Left lobe of liver (tissue), 2 donors: Measurements from ENCODE around the gene ADAP2. TPM values are rescaled to one million over a fixed set of nuclear protein-coding genes. Genes with fewer than 3 reads are reported as not detected.
A peak's percentile ranks its signal among the peaks of the same experiment; 100 is the strongest.
"Not testable (repeated sequence)": the region's sequence is repeated elsewhere in the genome, so short reads cannot be mapped to it uniquely, and the experiment has no call there.

Experiments used
- ATAC-seq: fragments of 200-7000 bp; cut with Tn5 transposase; one replicate; pipeline ENCODE4 v1.9.1; 2020; ENCODE audit warnings: mild to moderate bottlenecking, moderate library complexity
- DNase-seq: peaks from one replicate; pipeline ENCODE4 v3.0.0-alpha.2; 2020; ENCODE audit warnings: low spot score
- total RNA-seq: library from RNA; stranded (reverse); gene quantifications from one replicate; pipeline ENCODE4 v1.2.1, GENCODE V29; 2021
- donor health status: DM: no; HTN: no; CAD: no; lungs with moderate emphysema.
- donor health status: DM: no; HTN: yes; CAD: no.

Gene ADAP2
- total RNA-seq, 1 donor from 2014 or later = 7.7 TPM

DNA sequence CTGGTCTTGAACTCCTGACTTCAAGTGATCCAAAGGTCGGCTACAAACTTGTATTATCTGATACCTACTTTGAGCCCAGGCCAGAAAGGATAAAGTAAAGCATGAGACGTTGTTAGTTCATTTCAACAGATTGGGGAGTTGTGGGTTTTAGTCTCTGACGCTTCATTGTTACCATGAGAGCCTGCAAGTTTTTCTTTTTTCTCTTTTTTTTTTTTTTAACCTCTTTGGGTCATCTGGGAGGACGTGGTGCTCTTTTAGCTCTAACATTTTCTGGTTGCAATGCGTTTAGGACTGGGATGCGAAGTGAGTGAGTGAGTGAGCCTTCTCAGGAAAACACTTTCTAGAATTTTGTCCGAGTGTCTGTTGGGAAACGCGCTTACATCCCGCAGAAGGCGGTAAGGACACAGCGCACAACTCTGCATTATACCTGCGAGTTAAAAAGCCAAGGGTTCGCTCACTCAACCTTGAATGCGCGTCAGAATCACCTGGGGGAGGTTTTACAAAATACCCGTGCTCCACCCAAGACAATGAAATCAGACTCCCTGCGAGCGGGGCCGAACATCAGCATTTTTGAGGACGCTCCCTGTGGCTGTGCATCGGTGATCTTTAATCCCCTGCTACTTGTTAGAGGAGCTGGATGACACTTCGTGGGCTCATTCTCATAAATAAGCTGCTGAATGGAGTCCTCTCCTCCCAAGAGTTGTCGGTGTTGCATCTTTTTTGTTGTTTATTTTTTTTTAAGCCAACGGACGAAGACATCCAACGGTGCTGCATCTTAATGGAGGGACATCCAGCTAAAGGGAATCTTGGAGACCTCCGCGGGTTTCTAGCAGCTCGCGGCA is 48.5 kb downstream of the ADAP2 start:
- DNase-seq = peak; percentile 45
- ATAC-seq = no peak

- DNase-seq = peak; percentile 69
- ATAC-seq = peak; percentile 82
Measured at GRCh38 chr17:30970831-30971567, 49.3 kb downstream of the ADAP2 start, which contains the start of gene RNF135. Gene RNF135 (plus strand): TSS chr17:30971039. CDS start chr17:30971074, 35 bp downstream.

- ATAC-seq (no peak), DNase-seq (peak; percentile 29)
Measured at GRCh38 chr17:30975042-30975820, 53.5 kb downstream of the ADAP2 start.

GRCh38 chr17:30979919-30980318 is 58.2 kb downstream of the ADAP2 start:
- not testable (repeated sequence) for ATAC-seq
- peak; percentile 8 for DNase-seq

- DNase-seq = peak; percentile 31
- ATAC-seq = no peak
Measured at GRCh38 chr17:30981531-30982519, 60.1 kb downstream of the ADAP2 start.

DNA sequence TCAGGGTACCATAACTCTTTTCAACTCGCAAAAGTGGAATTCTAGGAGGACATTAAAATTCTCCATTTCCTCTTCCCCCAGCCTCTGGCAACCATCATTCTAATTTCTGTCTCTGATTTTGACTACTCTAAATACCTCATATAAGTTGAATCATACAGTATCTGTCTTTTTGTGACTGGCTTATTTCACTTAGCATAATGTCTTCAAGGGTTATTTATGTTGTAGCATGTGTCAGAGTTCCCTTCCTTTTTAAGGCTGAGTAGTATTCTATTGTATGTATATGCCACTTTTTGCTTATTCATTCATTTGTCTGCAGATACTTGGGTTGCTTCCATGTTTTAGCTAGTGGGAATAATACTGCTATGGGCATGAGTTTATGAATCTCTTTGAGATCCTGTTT is 61.1 kb downstream of the ADAP2 start:
- no peak for DNase-seq
- ATAC-seq = no peak

DNA sequence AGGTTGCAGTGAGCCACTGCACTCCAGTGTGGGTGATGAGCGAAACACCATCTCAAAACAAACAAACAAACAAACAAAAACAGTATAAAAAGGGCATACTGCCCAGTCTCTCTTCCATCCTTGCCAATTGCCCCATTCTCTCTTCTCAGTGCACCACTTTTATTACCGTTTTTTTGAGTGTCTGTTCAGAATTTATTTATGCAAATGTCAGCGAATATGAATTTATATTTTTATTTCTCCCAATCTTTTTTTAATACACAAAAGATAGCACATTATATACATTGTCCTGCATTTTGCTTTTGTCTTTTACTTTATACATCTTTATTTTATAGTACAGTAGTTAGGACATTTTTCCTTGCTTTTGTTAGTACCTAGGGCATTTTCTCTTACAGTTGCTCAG is 68.7 kb downstream of the ADAP2 start:
- no peak for DNase-seq
- no peak for ATAC-seq

- DNase-seq (no peak), ATAC-seq (no peak)
Measured at GRCh38 chr17:30992551-30992950, 70.8 kb downstream of the ADAP2 start.

GRCh38 chr17:30995347-30995746 is 73.6 kb downstream of the ADAP2 start:
- DNase-seq (no peak), ATAC-seq (no peak)

GRCh38 chr17:30996486-30996885 is 74.7 kb downstream of the ADAP2 start:
- ATAC-seq = no peak

GRCh38 chr17:30997270-30997669 is 75.5 kb downstream of the ADAP2 start:
- no peak for DNase-seq
- no peak for ATAC-seq

More at GRCh38 chr17:30996486-30996885, 74.7 kb downstream of the ADAP2 start:
- no peak for DNase-seq

DNA sequence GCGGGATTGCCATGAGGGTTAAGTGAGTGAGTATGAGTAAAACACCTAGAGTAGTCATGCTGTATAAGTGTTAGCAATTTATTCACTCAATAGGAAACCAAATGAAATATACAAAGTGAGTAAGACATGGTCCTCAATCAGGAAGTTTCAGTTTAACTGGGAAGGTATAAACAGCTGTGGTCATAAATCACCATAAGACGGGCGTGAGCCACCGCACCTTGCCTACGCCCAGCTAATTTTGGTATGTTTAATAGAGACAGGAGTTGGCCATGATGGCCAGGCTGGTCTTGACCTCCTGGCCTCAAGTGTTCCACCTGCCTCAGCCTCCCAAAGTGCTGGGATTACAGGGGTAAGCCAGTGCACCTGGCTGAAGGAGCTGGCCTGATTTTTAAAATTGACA is 76.1 kb downstream of the ADAP2 start:
- ATAC-seq = no peak
- DNase-seq = no peak

DNA sequence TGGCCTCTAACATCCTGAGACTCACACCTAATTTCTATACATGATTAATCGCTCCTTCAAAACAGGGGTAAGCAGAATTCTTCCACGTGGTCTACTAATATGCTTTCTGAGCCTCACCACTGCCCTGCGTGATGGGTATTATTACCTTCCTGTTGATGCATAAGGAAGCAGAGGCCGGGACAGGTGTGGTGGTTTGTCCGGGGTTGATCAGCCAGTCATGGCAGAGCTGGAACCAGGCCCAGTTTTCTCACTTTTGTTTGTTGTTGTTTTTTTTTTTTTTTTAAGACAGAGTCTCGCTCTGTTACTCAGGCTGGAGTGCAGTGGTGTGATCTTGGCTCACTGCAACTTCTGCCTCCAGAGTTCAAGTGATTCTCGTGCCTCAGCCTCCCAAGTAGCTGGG is 80.3 kb downstream of the ADAP2 start:
- no peak for ATAC-seq
- no peak for DNase-seq

DNA sequence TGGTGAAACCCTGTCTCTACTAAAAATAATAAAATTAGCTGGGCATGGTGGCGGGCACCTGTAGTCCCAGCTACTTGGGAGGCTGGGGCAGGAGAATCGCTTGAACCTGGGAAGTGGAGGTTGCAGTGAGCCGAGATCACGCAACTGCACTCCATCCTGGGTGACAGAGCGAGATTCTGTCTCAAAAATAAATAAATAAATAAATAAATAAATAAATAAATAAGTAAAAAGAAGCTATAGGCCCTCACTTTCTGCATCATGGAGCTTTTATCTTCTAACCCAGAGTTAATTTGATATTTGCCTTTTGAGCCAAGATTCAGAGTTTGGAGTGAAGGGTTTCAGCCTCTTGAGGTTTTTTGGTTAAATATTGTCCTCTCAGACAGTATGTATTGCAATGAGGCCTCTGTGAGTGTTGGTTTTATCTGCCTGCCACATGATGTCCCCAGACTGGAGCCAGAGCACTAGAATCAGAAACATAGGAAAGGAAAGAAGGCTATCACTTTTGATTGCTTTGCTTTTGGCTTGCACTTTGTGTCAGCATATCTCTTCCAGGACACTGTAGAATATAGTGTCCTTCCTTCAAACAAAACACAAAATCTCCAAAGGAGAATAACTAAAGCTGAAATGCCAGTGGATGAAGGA is 81.6 kb downstream of the ADAP2 start:
- ATAC-seq (no peak), DNase-seq (no peak)

GRCh38 chr17:31004160-31004559 is 82.4 kb downstream of the ADAP2 start:
- ATAC-seq (no peak), DNase-seq (no peak)

- ATAC-seq = no peak
- no peak for DNase-seq
Measured at GRCh38 chr17:31007695-31008373, 86.1 kb downstream of the ADAP2 start.

- DNase-seq (peak; percentile 61), ATAC-seq (peak; percentile 92)
Measured at GRCh38 chr17:31008374-31009041, 86.8 kb downstream of the ADAP2 start.
